GM21360 (cell line): ENCODE results near the gene VPS37B.
"Not testable (repeated sequence)": the region's sequence is repeated elsewhere in the genome, so short reads cannot be mapped to it uniquely, and the experiment has no call there.

Source experiments
- ATAC-seq: cut with Tn5 transposase; IDR thresholded peaks from one replicate; pipeline ENCODE4 v1.9.1; 2021; ENCODE audit warnings: mild to moderate bottlenecking, moderate library complexity; ENCODE audit not compliant: unreplicated experiment

Gene VPS37B, protein sequence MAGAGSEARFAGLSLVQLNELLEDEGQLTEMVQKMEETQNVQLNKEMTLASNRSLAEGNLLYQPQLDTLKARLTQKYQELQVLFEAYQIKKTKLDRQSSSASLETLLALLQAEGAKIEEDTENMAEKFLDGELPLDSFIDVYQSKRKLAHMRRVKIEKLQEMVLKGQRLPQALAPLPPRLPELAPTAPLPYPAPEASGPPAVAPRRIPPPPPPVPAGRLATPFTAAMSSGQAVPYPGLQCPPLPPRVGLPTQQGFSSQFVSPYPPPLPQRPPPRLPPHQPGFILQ

DNA sequence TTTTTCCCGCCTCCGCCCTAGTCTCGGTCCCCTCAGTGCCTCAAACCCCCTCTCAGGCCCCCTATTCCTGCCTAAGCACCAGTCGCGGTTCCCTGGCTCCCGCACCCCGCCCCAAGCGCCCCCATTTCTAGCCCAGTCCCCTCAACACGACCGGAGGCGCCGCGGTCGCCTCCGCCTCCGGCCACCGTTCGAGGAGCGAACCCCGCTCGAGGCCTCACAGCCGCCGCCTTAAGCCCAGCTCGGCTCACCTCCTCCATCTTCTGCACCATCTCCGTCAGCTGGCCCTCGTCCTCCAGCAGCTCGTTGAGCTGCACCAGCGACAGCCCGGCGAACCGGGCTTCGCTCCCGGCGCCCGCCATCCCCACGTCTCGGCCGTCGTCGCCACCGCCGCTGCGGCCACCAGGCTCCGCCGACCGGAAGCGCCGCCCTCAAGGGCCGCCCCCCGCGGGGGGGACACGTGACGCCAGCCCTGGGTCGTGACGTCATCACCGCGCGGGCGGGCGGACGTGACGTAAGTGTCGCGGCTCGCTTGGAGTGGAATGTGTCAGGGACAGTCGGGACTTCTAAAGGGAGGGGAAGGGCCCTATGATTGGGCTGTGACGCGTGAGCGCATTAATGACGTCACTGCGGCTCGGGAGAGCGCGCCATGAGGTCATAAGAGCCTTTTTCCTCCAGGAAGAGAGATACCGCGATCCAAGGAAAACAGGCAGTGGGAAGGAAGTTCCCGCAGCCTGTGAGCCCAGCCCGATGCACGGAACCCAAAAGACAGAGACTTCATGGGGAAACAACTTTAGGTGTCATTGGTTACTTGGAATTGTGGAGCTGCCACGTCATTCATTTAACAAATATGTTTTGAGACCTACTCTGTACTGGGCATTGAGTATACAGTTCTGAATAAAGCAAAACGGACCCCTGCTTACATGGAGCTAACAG lies at the start of gene VPS37B:
Gene VPS37B (minus strand): TSS at position 421 of the 933 bp plus-strand sequence. CDS start 62 bp downstream, at position 359.
- peak; percentile 50 for ATAC-seq

DNA sequence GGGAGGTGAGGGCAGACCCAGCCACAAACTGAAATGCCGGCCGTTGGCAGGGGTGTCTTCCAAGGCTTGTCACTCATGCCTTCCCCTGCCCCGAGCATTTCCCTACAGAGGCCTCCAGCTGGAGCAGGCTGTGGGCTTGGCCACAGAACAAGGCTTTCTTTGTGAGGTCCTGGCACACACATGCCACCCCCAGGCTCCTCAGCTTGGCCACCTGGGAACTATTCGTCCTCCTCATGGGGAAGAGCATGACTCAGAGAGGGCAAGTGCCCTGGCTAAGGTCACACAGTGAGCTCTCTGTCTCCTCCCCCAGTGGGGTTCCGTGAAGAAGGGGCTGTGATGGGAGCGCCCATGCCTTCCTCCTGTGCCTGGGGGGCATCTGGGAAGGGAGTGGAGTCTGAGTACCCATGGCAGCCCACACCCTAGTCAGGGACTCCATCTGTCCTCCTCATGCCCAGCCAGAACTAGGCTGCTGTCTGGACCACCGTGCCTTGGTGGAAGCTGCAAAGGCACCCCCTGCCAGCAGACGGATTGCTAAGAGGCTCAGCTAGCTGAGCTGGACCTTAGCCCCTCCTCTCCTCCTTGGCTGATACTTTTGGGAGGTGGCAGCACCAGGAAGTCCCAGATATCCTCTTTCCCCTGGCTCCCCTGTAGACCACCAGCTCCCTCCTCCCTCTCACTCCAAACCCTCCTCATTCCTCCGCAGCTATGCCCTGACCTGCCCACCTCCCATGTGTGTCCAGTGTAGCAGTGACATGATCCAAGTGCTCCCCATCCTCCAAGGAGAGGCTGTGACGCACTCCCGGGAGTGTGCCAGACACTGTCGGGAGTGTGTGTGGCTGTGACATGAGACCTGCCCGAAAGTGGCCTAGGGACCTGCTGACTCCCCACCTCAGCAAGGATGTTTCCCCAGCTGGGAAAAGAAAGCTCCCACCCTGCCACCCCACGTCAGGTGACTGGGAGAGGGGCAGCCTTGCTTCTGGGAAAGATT lies 49.0 kb upstream of the VPS37B start:
- no peak for ATAC-seq

DNA sequence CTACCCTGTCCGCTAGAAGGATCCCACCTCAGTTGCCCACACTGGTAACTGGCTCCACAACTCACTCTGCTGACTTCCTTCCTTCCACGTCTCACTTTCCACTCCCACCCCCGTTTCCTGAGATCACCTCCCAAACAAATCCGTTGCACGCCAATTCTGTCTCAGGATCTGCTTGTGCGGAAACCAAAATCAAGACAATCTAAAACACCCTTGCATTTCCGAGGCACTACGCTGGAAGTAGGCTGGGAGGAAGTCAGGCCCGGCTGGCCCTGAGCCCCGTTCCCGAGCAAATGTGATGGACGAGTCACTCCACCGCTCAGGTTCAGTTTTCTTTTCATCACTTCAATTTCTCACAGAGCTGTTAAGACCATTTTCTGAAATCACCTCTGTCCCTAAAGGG lies 47.3 kb upstream of the VPS37B start:
- no peak for ATAC-seq

DNA sequence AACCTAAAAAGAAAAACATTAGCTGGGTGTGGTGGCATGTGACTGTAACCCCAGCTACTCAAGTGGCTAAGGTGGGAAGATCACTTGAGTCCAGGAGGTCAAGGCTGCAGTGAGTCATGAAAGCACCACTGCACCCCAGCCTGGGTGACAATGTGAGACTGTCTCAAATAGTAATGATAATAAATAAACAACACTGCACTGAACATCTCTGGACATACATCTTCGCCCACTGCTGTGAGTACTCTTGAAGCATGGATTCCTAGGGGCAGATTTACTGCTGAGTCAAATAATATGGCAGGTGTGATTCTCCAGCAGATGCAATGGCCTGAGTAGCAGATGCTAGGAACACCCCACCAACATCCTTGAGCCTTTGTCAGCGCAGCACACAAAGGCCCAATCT lies 46.7 kb upstream of the VPS37B start:
- ATAC-seq: no peak

DNA sequence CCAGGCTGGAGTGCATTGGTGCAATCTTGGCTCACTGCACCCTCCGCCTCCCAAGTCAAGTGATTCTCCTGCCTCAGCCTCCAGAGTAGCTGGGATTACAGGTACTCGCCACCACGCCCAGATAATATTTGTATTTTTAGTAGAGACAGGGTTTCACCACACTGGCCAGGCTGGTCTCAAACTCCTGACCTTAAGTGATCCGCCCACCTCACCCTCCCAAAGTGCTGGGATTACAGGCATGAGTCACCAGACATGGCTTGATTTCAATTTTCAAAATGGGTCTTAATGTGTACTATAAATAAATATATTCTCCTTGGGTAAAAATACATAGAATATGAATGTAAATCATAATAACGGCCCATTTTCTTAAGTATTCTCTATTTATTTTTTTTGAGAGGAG lies 45.4 kb upstream of the VPS37B start:
- not testable (repeated sequence) for ATAC-seq

DNA sequence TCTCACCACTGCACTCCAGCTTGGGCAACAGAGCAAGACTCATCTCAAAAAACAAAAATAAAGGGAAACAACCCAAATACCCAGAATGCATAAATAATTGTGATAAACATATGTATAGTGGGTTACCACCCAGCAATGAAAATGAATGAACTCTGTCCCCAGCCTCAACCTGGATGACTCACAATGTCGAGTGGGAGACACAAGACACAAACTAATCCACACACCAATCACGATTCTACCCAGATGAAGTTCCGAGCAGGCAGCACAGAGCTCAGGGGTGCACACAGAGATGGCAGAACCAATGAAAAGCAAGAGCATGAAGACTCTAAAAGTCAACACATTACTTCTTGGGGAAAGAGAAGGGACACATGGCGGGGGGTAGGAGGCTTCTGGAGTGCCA lies 43.2 kb upstream of the VPS37B start:
- ATAC-seq: no peak

DNA sequence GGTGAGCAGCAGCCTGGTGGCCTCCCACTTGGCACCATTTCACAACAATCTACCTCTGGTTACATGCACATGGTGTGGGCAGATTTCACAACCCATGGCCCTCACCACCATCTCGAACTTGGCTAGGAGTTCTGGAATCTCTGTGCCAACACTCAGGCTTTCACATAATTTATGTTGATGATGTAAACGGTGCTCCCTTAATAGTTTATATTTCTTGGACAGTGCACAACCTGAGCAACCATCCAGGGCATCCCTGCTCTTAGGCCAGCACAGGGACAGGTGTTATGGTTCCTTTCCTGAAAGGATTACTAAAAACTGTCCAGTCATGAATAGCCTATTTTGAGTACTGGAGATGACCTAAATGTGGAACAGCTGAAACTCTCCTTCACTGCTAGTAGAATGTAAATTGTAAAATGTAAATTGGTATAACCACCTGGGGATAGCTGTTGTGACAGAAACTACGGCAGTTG lies 41.7 kb upstream of the VPS37B start:
- ATAC-seq: no peak

DNA sequence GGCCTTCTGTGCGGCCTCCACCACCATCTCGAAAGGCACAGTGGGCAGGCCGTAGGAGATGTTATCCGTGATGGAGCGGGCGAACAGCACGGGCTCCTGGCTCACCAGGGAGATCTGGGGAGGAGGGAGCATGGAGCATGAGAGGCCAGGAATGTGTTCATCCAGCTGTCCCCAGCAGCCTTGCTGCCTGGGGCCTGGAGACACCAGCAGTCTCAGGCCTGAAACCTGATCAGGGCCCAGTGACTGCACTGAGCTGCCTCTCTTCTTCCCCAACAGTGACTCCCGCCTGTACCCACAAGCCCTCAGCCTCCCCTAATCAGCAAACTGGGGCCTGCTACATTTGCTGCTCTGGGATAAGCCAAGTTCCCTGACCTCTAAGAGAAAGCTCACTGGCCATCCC lies 39.4 kb upstream of the VPS37B start:
- ATAC-seq: no peak

DNA sequence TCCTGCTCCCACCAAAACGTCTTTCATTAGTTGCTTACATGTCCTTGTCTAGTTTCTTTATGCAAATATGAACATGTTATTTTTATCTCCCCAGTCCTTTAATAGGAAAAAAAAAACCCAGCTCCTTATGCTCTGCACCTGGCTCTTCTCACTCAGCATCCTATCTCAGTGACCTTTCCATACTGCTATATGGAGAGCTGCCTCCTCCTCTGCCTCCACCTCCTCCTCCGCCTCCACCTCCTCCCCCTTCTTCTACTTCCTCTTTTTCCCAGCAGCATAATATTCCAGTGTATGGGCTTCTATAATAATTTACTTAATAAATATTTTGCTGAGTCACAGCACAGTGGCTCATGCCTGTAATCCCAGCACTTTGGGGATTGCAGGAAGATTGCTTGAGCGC lies 38.8 kb upstream of the VPS37B start:
- no peak for ATAC-seq

DNA sequence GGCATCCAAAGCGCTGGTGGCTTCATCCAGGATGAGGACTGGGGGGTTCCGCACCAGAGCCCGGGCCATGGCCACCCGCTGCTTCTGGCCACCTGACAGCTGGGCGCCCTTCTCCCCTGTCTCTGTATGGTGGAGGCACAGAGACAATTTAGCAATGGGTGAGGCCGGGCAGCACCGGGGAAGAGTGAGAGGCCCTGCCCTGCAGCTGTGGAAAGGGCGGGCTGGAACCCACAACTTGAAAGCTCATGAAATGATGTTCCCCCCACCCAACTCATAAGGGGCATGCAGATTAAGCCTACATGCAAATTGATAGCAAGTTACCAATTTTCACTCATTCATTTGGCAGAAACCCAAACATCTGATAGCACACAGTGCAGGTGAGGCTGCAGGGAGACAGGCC lies 36.3 kb upstream of the VPS37B start:
- no peak for ATAC-seq

DNA sequence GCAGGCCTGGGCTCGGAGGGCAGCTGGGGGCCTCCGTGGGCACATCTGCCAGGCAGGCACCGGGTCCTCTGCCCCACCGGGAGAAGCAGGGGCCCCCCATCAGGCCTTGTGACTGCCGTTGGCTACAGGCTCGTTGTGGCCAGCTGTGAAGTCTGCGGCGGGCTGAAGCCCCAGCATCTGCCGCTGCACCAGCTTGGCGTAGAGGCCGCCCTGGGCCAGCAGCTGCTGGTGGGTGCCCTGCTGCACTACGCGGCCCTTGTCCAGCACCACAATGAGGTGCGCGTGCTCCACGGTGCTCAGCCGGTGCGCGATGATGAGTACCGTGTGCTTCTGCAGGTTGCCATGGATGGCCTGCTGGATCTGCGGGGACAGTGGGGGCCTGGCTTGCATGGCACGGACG lies 33.9 kb upstream of the VPS37B start:
- no peak for ATAC-seq

DNA sequence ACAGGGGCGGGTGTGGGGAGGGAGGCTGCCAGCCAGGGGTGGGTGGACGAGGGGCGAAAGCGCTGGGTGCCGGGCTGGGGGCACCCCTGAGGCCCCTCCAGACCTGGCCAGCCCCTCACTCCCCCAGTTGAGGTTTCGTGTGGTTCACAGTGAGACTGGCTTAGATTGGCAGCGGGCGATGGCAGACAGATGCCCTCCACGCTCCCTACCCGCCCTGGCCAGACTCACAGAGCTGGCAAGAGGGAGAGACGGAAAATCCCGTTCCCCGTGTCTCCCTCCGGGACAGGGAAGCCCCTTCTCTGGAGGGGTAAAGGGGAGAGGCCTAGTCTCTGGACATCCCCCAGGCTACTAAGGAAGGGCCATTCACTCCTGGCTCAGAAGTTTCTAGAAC lies 33.2 kb upstream of the VPS37B start:
- no peak for ATAC-seq

DNA sequence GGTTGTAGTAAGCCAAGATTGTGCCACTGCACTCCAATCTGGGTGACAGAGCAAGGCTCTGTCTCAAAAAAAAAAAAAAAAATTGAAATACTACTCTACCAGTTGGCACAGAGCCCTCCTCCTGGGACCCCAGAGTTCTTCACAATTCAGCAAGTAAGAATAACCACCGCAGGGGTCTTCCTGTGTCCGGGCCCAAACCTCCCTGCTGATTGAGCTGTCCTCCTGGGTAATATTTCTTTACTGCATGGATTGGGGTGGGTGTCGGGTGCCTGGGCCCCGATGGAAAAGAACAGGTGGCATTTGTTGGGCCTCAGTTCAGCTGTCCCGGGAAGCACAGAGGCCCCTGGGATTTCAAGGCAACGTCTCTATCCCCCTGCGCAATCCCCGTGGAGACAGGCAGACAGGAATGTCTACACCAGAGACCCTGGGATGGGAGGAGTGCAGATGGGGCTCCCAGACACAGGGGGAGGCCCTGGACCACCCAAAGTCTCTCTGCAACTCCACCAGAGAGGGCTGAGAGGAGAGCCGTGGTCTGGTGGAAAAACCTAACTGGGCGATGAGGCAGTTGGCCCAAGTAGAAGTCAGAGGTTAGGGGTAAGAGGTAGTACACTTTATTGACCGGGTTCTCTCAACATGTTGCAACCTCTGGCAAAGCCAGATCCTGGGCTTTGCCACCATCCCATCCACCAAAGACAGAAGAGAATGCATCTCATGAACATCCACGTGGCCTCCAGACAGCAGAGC lies 32.7 kb upstream of the VPS37B start:
- no peak for ATAC-seq

DNA sequence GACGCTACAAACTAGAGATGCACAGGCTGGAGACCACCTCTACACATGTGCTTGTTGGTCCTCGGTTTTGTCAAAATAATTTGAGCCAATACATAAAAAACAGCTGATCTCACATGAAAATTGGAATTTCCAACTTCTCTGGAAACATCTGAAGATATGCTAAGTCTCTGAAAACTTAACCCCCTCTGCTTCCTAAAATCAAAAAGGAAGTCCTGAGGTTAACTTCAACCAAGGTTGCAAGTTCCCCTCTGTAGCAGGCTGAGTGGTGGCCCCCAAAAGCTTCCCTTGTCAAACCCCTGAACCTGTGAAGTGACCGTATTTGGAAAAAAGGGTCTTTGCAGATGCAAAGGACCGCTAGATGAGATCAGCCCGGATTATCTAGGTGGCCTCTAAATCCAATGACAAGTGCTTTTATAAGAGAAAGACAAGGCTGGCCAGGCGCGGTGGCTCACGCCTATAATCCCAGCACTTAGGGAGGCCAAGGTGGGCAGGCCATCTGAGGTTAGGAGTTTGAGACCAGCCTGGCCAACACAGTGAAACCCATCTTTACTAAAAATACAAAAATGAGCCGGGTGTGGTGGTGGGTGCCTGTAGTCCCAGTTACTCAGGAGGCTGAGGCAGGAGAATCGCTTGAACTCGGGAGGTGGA lies 32.0 kb upstream of the VPS37B start:
- no peak for ATAC-seq

DNA sequence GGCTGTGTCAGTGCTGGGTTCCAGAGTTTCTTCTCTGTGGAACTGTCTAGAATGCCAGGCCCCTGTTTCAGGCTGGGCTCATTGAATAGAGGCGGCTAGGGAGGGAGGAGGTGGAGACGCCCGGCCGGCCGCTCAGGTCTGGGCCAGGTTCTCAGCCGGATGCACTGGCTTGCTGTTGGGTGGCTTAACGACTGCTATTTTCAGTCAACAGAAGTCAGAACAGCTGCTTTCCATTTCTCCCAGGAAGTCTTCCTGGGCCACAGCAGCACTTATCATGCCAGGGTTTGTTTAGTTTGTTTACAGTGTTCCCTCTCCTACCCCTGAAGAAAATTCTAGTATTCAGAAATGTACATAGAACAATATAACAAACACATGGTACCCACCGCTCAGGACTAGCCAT lies 26.0 kb upstream of the VPS37B start:
- ATAC-seq: no peak

DNA sequence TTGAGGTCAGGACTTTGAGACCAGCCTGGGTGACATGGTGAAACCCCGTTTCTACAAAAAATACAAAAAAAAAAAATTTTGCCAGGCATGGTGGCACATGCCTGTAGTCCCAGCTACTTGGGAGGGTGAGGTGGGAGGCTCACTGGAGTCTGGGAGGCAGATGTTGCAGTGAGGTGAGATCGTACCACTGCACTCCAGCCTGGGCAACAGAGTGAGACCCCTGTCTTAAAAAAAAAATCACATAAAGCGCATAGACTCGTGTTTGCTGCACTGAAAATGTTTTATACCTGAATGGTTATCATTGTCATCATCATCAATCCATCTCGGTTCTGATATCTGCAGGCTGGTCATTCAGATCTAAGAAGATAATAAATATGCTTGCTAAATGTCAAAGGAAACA lies 24.8 kb upstream of the VPS37B start:
- ATAC-seq: no peak

DNA sequence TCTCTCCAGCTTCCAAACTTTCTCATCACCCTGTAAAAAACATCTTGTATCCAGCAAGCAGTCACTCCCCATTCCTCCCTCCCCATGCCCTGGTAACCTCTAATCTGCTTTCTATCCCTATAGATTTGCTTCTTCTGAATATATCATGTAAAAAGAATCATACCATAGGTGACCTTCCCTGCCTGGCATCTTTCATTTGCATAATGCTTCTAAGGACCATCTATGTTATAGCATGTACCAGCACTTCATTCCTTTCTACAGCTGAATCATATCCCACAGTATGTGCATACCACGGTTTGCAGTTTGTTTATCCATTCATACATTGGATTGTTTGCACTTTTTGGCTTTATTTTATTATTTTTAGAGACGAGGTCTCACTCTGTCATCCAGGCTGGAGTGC lies 22.9 kb upstream of the VPS37B start:
- ATAC-seq: no peak

DNA sequence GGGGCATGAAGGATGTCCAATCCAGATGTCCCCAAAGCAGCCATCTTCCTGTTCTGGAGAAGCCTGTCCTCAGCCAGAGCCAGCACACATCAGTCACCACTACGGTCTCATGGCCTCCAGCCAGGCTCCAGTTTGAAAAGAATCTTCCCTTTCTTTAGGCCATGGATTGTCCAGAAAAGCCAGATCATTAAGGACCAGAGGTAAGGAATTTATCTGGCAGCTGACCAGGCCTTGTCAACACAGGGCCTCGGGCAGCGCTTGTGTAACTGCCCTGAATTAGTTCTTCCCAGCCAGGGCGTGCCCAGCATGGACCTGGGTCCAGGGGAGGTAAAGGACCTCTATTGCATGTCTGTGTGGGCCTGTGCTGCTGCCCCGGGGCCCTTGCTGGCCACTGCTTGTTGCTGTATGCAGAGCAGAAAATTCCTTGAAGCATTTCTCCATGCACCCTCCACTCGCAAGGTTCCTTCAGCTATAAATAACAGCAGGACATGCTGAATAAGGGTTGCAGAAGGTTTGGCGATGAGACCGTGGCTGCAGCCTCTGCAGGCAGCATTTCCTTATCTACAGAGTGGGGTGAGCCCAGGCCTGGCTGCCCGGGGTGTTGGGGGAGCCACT lies 21.7 kb upstream of the VPS37B start:
- no peak for ATAC-seq
